GM21526 (cell line): Measurements from ENCODE around the gene CCDC12.

Experiments used
- ATAC-seq: cut with Tn5 transposase; IDR thresholded peaks from one replicate; pipeline ENCODE4 v1.9.1; 2021; ENCODE audit warnings: moderate library complexity; ENCODE audit not compliant: unreplicated experiment, low FRiP score

CCDC12 gene

DNA sequence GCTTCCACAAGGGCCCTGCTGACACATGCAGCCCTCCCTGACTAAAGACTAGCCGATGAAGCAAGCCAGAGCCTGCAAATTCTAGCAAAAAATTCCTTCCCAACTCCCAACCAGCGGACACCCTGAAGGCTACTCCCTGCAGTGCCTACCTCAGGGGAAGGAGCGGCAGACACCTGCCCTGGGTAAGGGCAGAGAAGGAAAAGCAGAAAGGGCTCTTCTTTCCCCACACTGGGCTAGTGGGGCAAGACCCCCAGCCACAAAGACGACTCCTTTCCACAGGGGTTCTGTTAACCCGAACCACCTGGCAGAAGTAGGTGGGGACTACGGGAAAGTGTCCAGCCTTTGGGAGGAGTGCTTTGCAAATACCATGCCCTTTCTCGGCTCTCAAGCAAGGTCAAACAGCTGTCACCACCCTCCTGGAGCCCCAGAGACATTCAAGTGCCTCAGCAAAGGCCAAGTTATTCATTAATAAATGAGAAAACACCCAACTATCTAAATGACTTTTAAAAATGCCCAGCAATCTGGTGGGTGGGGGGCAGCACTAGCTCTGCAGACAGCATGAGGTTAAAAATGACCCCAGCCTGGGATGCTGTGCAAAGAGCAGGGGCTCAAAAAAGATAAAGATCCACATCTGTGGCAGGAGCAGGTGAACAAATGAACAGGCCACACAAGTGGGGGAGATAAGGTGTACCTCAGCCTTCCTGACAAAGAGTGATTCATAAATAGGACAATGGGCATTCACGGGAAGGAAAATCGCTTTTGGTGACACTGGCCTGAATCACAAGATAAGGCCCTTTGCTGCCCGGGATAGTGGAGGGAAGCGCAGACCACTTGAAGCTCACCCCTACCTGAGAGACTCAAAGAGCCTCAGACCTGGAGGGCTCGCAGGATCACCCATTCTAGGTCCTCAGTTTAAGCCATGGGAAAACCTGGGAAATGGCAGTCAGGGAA is 33.0 kb downstream of the CCDC12 start:
- no peak for ATAC-seq

DNA sequence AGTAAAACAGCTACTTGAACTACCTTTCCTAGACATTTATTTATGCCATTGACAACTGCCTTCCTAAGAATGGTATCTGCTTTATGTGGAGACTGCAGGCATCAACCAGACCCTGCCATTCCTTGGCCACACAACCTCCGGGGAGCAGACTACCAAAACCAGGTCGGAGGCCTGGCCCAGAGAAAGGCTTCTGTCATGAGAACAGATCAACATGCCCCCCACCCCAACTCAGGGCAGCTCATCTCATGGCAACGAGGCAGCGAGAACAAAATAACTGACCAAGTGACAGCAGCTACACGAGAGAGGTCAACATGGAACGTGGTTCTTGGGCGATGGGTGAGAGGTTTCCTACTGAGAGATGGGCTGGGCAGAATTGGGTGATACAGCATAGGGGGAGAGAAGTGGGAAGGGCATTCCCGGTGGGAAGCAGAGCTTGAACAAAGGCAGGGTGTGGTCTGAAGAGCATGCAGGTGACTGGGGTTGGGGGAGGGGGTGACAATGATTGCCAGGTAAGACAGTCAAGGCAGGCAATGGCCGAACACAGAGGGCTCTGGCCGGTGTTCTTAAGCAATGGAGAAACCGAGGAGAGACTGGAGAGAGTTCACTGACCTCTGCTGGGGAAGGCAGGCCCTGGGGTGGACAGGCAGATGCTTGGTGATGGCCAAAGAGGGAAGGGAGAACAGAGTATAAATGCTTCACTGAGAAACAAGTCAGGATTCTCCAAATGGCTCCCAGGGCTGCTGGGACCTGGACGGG is 33.9 kb downstream of the CCDC12 start:
- ATAC-seq, result no peak

DNA sequence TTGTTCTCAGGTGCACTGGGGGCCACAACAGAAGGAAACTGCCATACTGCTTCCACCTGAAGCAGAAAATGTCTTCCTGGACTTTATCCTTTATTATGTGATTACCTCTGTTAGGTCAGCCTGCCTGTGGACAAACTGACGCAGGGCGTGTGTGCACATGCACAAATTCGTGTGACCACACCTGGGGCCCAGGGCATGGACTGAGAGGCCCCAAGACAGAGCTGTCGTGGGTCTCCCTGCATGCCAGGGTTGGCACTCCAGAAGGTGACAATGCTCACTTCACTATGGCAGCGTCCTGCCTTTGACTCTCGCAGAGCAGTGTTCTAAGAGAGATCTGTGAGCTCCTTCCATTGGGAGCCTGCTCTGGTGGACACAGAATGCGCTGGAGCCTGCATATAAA is 34.5 kb downstream of the CCDC12 start:
- ATAC-seq, result no peak

DNA sequence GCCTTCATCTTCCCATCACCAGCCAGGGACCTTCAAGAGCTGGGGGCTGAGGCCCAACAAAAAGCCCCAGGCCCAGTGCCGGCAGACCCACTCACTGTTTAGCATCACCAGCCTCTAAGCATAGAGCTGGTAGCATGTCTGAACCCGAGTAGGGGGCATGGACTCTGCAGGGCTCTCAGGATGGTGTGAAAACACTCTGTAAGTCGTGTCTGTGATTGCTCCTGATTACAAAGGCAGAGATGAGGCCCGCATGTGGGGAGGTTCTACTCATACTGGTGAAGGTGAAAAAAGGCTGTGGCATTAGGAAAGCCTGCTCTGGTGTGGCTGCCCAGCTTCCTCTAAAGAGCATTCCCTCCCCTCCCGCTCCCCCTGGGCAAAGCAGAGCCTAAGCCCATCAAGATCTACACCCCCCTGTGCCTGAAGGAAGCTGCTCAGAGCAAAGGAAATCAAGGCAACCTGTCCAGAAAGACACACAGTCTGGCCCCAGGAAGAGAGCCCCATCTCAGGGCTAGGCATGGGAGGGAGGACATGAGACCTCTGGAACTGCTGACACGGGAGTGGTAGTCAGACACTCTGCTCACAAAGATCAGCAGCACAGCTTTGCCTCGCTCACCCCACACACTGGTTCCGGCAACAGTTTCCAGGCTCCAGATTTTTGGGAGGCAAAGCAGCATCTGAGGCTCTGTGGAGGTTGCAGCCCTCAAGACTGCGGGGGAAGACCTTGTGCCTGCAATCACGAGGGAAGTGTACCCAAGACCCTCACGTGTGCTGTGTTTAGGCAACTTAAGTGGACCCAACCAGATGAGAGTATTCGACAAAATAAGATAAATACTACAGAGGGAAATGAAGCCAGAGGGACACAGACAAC is 36.7 kb downstream of the CCDC12 start:
- no peak for ATAC-seq

DNA sequence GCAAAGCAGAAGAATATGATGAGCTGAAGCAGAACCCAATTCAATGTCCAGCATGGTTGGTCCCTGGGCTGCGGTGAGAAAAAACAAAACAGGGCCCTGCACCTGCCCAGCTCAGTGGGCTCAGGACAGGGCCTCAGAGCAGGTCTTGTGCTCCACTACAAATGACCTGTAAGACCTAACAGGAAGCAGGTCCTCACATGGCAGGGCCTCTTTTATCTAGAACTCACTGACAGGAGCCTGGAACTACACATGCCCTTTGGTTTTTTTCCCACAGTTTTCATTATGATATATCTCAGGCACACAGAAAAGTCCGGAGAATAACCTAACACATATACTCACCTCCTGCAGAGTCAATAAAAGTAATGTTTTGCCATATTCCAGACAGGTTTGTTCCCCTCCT is 38.4 kb downstream of the CCDC12 start:
- ATAC-seq, result no peak

DNA sequence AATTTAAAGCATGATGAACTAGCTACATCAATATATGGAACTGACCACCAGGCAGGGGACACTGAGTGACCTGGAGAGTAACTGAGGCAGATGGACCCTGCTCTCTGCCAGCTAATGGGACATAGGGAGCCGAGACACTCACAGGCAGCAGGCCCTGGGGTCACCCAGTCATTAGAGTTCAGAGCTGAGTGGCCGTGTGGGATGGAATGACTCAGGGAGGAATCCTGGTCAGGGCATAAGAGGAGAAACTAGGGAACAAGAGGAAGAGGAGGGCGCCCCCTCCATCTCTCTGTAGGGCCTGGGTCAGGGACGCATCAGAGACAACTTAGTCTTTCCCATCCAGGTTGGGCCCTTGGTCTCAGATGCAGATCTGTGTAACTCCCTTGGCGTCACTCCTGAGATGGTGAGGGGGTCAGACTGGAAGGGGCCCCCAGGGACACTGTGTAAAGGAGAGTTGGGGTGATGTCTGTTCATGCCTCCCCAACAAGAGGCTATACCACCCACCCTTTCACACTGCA is 39.8 kb downstream of the CCDC12 start:
- ATAC-seq, result no peak

DNA sequence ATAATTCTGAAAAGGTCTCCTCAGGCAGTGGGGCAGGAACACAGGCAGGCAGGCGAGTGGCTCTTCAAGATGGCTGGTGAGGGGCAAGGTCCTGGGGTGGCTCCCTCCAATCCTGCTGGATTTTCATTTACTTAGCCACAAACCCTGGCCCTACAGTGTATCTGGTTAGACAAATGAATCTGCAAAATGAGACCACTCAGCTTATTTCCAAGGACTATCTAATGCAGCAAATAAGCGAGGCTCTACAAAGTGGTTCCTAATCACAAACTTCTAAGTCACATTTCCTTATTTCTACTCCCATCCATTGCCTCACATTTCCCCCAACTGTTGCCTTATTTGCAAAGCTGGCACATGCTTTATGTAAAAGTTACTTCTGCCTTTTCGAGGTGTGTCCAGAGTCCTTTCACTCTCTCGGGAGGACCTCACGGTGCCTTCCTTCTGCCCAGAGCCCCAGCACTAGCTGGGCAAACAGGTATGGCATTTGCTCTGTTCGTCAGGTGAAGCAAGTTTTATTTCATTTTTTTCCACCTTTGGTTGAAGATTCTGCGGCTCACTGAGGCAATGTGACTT is 40.5 kb downstream of the CCDC12 start:
- no peak for ATAC-seq

DNA sequence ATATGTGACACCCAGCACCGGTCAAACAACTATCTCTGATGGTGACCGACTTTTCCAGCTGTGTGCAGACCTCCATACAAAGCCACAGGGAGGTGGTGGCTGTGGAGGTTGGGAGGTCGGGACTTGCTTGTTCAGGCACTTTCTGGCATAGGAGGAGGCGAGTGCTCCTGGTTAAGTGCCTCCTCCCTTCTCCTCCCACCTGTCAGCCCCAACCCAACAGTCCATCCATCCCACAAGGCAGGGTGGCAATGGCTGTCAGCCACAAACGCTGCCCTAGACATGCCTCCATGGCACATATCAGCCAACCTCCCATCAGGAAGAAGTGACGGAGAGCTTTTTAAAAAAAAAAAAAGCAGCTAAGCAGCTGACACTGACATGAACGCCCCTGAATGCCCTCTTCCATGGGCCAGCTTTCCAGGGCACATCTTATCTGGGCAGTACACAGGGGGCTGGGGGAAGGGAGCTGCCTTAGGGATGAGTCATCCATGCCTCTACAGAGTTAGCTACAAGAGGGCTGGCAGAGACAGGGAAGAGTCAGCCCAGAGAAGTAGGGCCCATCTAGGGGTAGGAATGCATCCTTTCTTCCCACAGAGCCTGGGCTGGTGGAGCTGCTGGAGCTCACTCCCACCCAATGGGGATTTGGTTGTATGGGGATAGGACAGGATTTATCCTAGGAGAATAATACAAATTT is 41.2 kb downstream of the CCDC12 start:
- no peak for ATAC-seq

DNA sequence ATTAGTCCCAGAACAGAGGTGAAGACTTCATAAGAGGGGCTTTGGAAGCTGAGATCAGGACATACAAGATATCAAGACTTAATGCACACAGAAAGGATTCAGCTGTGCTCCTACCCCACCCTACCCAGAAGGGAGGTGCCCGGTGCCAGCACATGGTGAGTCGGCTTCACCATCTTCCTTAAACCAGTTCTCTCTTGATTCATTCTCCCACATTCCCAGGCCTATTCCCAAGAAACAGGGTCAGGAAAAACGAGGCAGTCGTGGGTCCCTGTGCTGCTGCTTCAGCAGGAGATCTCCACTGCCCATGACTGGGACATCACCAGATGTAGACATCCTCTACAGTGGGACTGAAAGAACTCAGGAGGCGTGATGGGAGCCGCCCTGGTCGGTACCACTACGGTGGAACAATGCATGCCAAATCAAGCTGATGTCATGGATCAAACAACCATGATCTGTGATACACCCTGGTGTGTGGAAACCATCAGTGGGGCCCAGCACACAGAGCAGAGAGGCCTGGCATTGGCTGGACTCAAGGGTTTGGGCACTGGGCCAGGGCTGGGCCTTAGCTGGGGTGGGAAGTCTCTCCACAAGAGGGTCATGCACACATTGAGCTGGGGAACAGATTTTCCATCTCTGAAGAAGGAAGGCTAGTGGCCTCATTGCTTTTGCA is 41.9 kb downstream of the CCDC12 start:
- no peak for ATAC-seq

DNA sequence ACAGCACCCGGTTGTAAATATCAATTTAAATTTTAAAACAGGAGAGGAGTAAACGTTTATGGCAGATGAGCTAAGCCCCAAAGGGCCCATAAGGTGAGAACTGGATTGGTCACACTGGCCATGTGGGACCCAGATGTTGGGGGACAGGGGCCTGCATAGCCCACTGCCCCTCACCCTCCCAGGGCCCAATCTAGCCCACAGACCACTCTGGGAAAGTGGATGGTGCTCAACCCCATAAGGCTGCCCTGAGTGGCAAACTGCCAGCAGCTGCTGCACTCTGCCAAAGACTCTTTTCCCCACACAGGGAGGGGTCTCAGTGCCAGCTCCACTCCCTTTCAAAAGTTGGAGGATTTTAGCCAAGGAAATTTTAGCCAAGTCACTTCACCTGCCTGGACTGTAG is 42.5 kb downstream of the CCDC12 start:
- ATAC-seq, result no peak

DNA sequence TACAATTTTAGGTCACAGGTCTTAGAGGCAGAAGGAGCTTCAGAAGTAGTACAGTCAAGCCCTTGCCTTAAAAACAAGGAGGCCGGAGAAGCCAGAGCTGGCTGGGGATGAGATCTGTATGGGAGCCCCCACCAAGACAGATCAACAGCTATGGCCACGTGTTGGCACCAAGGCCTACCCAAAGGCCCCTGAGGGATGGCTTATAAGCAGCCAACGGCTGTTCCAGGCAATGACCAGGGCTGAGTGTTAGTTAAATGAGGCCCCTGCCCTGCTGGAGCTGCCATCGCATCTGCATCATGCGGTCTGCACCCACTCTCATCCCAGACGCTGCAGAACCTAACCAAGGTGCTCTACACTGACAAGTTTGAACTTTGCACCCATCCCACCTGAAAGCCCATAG is 43.3 kb downstream of the CCDC12 start:
- no peak for ATAC-seq

DNA sequence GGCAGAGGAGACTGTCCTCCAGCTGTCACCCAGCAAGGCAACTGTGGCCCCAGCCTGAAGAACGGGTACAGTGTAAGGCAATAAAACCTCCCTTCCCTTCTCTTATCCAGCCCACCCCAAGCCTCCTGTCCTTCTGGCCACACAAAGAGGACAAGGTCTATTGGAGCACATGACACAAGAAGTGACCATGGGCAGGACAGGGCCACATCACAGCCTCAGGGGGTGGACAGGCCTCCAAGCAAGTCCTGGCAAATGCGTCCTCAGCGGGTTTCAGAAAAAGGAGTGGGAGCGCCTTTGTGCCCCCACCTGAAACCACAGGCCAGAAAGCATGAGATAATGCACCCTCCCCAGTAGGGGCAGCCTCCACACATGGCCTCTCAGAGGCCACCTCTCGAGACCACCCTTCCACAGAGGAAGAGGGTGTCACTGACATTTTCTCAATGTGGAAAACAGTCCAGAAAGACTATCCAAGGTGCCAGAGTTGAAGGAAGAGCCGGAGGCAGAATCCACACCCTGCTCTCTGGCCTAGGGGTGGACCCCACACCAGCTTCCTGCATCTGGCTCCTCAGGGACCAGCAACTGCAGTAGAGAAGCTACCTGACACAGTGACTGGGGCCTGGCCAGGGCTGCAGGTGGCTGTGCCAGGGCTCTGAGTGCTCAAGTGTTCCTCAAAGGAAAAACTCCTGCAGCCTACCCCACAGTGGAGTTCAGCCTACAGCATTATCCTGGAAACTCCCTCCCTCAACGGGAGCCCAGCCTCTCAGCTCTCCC is 43.9 kb downstream of the CCDC12 start:
- no peak for ATAC-seq

DNA sequence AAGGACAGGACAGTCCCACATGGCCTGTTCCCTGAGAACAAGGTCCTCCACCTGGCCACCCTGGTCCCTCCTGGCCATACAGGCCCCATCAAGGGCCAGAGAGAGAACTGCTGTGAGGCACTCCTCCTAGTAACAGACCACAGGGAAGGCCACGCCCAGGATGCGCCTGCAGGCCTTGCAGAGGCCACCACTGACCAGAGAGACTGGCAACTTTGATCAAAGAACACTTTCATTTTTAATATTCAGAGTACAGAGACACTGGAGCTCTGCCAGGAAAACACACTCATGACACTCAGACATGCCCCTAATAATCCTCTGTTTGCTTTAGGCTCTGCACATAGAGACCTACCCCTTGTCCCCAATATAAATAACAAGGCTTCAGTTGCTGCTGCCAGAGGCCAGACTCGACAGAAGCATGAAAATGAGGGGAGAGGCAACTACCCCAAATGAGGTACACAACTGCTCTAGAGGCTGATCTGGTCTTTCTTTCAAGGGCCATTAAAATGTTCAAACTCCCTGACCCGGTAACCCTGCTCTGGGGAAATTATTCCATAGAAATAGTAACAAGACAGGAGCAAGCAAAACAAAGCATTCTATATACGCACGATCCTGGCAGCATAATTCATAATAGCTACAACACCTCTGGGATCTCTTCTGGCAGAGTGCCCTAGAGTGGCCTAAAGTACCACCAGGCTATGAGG is 44.8 kb downstream of the CCDC12 start:
- no peak for ATAC-seq

DNA sequence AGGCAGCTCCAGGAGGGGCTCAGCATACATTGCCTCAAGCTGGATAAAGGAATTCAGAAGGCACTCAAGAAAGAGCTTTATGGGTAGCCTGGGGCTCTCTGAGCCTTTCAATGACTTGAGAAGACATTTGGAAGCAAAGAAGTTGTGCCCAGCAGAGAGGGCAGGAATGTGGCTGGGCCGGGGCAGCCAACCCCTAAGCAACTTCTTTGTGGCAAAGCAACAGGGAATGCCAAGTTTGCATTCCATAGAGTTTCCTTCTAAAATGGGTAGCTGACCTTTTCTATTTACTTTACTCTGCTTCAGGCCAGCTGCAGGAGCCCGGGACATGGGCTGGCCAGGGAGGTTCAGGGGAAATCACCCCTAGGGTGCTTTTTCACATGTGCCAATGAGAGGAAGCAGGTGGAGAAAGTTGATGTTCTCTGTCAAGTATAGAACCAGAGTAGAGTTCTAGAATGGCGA is 45.6 kb downstream of the CCDC12 start:
- no peak for ATAC-seq

DNA sequence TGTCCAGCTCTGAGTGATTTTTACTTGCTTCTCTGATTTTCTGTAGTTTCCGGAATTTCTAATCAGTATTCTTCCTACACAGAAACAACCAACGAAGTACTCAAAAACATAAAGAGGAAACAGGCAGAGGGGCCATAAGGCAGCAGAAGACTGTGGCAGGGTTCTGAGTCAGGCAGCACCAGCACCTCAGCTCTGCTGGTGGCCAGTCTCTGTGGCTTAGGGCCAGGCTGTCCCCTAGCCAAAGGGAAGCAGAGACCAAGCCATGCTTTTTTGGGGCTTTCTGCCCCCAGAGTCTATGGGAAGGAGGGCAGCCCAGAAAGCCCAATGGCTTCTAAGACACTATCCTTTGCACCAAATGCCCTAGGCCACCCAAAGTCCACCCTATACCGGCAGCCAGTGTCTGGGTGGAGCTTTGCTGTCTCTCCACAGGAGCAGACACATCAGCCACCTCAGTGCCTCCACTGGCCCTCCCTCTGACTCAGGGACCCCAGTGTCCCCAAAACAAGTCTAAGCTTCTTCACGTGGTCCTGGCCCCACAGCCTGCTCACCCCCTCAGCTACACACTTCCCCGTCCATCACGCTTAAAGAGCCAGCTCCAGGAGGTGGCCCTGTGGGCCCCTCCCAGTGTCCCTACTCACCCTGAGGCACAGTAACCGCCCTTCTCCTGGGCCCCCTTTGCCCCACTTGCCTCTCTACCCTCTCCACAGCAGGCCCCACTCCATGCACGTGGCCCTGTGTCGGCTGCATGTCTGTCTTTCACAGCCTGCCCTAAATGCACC is 46.2 kb downstream of the CCDC12 start:
- ATAC-seq, result no peak

DNA sequence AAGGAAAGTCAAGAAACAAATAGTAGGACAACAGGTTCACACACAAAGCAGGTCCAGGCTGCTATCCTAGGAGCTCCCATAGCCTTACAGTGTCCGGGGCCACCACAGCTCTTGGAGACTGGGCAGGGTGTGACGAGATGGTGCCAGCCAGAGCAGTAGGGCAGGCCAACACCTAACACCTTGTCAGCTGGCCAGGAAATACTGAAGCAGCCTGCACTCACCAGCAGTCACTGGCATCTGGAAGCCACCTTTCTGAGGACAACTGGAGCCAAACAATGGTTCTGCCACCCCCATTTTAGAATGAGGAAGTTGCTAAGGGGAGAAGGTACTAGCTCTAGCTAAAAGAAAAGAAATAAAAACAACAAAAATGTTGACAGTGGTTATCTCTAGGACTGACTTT is 47.2 kb downstream of the CCDC12 start:
- ATAC-seq, result no peak

DNA sequence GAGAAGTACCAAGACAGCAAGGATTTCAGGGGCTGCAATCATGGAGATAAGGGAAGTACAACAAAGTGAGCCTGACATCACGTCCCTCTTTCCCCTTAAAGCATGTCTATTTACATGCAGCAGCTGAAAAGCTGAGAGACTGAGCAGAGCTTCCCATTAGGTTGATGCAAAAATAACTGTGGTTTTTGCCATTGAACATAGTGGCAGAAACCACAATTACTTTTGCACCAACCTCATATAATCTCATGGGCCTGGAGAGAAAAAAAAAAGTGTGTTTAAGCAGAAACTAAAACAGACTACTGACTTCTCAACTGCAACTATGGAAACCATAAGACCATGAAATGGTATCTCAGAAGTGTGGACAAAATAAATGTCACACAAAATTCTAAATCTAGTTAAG is 48.3 kb downstream of the CCDC12 start:
- no peak for ATAC-seq
